ENCODE data around the gene RAF1. TPM values are rescaled to one million over a fixed set of nuclear protein-coding genes. Genes with fewer than 3 reads are reported as not detected.

RAF1 gene
- total and polyA plus RNA-seq, 2 of the 8 experiments (the other 6 are each of a cell fraction or from before 2014, with no cell fraction given), result 103 to 118 TPM

- H3K79me1 ChIP-seq (ENCODE audit: low read depth, low read length), result no peaks in the 10 kb centered on the region
- no peak overlapping the region for H3K4ac ChIP-seq (replicated peaks; ENCODE audit: insufficient read length, low read depth, low read length)
- no peak overlapping the region for H3K14ac ChIP-seq (ENCODE audit: insufficient read length)
- no peak overlapping the region for H2AFZ ChIP-seq (ENCODE audit: low read length)
- no peak overlapping the region for H2BK20ac ChIP-seq (ENCODE audit: low read length)
- WGBS, 2 experiments (ENCODE audit: extremely low coverage in 1 of 2, insufficient coverage in 1 of 2, insufficient read length in 1 of 2, insufficient replicate concordance in 2 of 2, low coverage in 1 of 2, low lambda C conversion rate in 2 of 2, missing lambda C conversion rate in 1 of 2), result 87% methylated on average over 8 of the region's 8 CpGs; no CpG with 5 or more reads in 1 of the 2 experiments
- H3K79me2 ChIP-seq (ENCODE audit: control insufficient read depth in 1 of 2, insufficient read depth in 2 of 2, low read length in 2 of 2), result no peaks in the 10 kb centered on the region
- H3K4me1 ChIP-seq (replicated peaks in 1 of 4; ENCODE audit: control insufficient read depth in 3 of 4, insufficient read depth in 4 of 4, low read length in 3 of 4), result peaks cover 0 to 4% (median 3%) of the 10 kb centered on the region in 4 experiments; a peak in 2 of 7 replicates
- no peak overlapping the region for H3K9ac ChIP-seq (replicated peaks in 1 of 4; ENCODE audit: extremely low read depth in 1 of 4, low read depth in 3 of 4, low read length in 3 of 4)
- no peaks in the 10 kb centered on the region for H3K23me2 ChIP-seq (ENCODE audit: low read depth, low read length)
- no peak for FAIRE-seq
- H3K9me3 ChIP-seq (ENCODE audit: insufficient read depth in 2 of 2, low read depth in 1 of 2, low read length in 1 of 2), result no peaks in the 10 kb centered on the region
- H3K23ac ChIP-seq (ENCODE audit: insufficient read length), result no peak overlapping the region
- H2BK12ac ChIP-seq (ENCODE audit: low read depth, low read length), result no peak overlapping the region
- H2BK120ac ChIP-seq (replicated peaks; ENCODE audit: low read depth, low read length), result no peak overlapping the region
- no peak overlapping the region for H2AK5ac ChIP-seq (ENCODE audit: low read depth, low read length)
- no peaks in the 10 kb centered on the region for H3K27me3 ChIP-seq (replicated peaks in 1 of 4; ENCODE audit: control insufficient read depth in 3 of 4, extremely low read depth in 1 of 4, insufficient read depth in 3 of 4, low read length in 3 of 4)
- ChIA-PET CTCF (ENCODE audit: partially characterized antibody) (interaction anchor here (0.6 to 3.2 kb wide), 10 partner anchors 10 to 422 kb away, joined by 3 to 12 read pairs (median 4); partner anchors contain the start of gene MKRN2), POLR2A (ENCODE audit: partially characterized antibody) (interaction anchor here (1.1 to 2.6 kb wide), 2 partner anchors 12 to 15 kb away, joined by 3 to 8 read pairs; partner anchors contain the start of gene MKRN2)
- no peak overlapping the region for H4K8ac ChIP-seq (ENCODE audit: extremely low read depth, insufficient read depth, low read length)
- peaks cover 0 to 3% (median 1%) of the 10 kb centered on the region in 4 experiments; a peak in 2 of 8 replicates for H3K36me3 ChIP-seq (ENCODE audit: control insufficient read depth in 2 of 4, insufficient read depth in 4 of 4, low read length in 3 of 4)
- no peak for DNase-seq (ENCODE audit: low read depth in 1 of 2, low spot score in 2 of 2)
- peaks cover 0 to 2% of the 10 kb centered on the region in 2 experiments for H4K20me1 ChIP-seq (replicated peaks in 1 of 2; ENCODE audit: control insufficient read depth in 1 of 2, insufficient read depth in 2 of 2, low read length in 2 of 2)
- no peak overlapping the region for H3K18ac ChIP-seq (ENCODE audit: extremely low read depth, low read length)
- H3K56ac ChIP-seq (replicated peaks; ENCODE audit: insufficient read length, low read depth, low read length), result peak overlapping the region; percentile 11
- peak; percentile 32 to 73 (median 65) for TF ChIP-seq CTCF (IDR thresholded peaks at IDR 0.05; ENCODE audit: control extremely low read depth in 1 of 3, insufficient read depth in 1 of 3, low read depth in 1 of 3, low read length in 3 of 3)
- peak; percentile 28 to 35; a peak in 2 of 4 replicates for TF ChIP-seq RAD21 (IDR thresholded peaks at IDR 0.05 in 1 of 2, conservative IDR thresholded peaks at IDR 0.05 in 1 of 2; ENCODE audit: low read depth in 2 of 2, low read length in 2 of 2)
- no peak for TF ChIP-seq USF2 (IDR thresholded peaks at IDR 0.05; ENCODE audit: low read length)
- H2BK5ac ChIP-seq (ENCODE audit: low read depth, low read length), result no peak overlapping the region
- H2BK15ac ChIP-seq (ENCODE audit: low read length), result no peak overlapping the region
- no peak overlapping the region for H3K27ac ChIP-seq (ENCODE audit: low read depth, low read length)
- H4K91ac ChIP-seq (replicated peaks; ENCODE audit: insufficient read length, low read length), result no peak overlapping the region
- H4K5ac ChIP-seq (ENCODE audit: insufficient read length, low read depth, low read length), result no peak overlapping the region
- H3K4me2 ChIP-seq (ENCODE audit: insufficient read depth in 1 of 2, low read depth in 2 of 2, low read length in 2 of 2), result no peak overlapping the region
- no peak overlapping the region for H3K4me3 ChIP-seq (ENCODE audit: extremely low read depth in 1 of 4, insufficient read depth in 2 of 4, low read depth in 3 of 4, low read length in 4 of 4)
These were observed 122.3 kb downstream of the RAF1 start for GRCh38 chr3:12541625-12542024.
